GM18517 (cell line): Measurements from ENCODE around the gene SMC3.
A peak's percentile ranks its signal among the peaks of the same experiment; 100 is the strongest.

ENCODE experiments used
- ATAC-seq: cut with Tn5 transposase; IDR thresholded peaks from one replicate; pipeline ENCODE4 v1.9.1; 2021; ENCODE audit warnings: mild to moderate bottlenecking, moderate library complexity; ENCODE audit not compliant: unreplicated experiment

The SMC3 gene

GRCh38 chr10:110643653-110644597, 76.4 kb downstream of the SMC3 start, which contains the start of gene RBM20:
Gene RBM20, plus strand, starts transcription at chr10:110644336. Its CDS starts 119 bp downstream, at chr10:110644455.
- no peak for ATAC-seq

GRCh38 chr10:110644598-110645462, 77.3 kb downstream of the SMC3 start:
- no peak for ATAC-seq

- ATAC-seq = no peak
Observed at GRCh38 chr10:110646417-110647135, 79.1 kb downstream of the SMC3 start.

- ATAC-seq = no peak
Observed at GRCh38 chr10:110647136-110647430, 79.6 kb downstream of the SMC3 start.

GRCh38 chr10:110648692-110649346, 81.3 kb downstream of the SMC3 start:
- no peak for ATAC-seq

- no peak for ATAC-seq
Observed at GRCh38 chr10:110649347-110650264, 82.1 kb downstream of the SMC3 start.

- ATAC-seq = no peak
Observed at GRCh38 chr10:110650265-110650668, 82.8 kb downstream of the SMC3 start.

- ATAC-seq = peak; percentile 83
Observed at GRCh38 chr10:110651044-110651958, 83.8 kb downstream of the SMC3 start.

GRCh38 chr10:110652475-110653118, 85.1 kb downstream of the SMC3 start:
- ATAC-seq = no peak
